ENCODE results near the gene TGFBR2. TPM values are rescaled to one million over a fixed set of nuclear protein-coding genes. Genes with fewer than 3 reads are reported as not detected.

TGFBR2 gene
- total RNA-seq, 2 experiments from 2014 or later = 45.5 to 46.6 TPM

DNA sequence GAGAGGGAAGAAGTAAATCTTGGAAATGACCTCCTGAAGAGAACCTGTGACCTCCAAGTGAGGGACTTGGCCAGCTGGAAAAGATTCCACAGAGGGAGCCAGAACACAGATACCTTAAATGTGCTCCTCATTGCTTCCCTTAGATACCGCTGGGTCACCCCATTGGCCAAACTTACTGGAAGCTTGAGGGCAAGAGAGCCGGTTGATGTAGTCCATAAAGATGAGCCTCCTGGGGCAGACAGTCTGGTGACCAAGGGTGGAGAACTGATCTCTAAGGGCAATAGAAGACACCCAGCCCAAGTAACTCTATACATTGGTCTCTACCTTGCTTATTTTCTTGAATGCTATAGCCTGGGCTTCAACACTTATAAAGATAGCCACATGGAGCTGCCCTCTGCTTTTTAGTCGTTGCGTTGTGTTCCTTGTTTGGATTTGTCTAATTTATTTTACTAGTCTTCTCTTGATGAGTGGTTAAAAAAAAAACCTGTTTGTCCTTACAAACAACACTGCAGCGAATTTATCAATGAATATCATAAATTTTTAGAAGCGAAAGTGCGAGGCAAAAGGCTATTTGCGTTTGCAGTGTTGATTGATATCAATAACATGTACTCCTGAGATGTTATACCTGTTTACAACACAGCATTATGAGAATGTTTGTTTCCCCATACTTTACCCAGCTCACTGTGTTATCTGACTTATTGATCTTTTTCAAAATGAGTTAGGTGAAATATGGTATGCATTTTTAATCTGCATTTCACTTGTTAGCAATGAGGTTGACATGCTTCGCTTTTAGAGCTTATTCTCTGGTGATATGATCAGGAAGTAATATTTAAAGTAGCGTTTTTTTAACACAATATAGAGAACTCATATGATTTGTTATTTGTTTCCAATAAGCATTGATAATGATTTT, 31.2 kb downstream of the TGFBR2 start:
- Mint-ChIP-seq H3K36me3 (ENCODE audit: low read depth) (peaks cover 64% of the 10 kb centered on the region), H3K27ac (peak overlapping the region; percentile 97), H3K4me3 (peak overlapping the region; percentile 50), H3K9me3 (ENCODE audit: low read depth) (no peaks in the 10 kb centered on the region), H3K4me1 (peaks cover 96% of the 10 kb centered on the region), H3K27me3 (no peaks in the 10 kb centered on the region)
- ChIA-PET POLR2A (interaction anchor here (0.6 to 1.3 kb wide), 4 partner anchors 17 to 31 kb away, joined by 3 to 8 read pairs (median 6); no protein-coding TSS in a partner anchor), CTCF (interaction anchor here (0.7 to 1.6 kb wide), 9 partner anchors 9 to 318 kb away, joined by 3 to 5 read pairs (median 4); partner anchors contain the start of gene TGFBR2)
- ATAC-seq (no peak), DNase-seq (no peak)
- intact Hi-C loops (cut with DNase I, micrococcal nuclease) = loop anchor here in 1 of 2 experiments (10.0 kb wide), 1 partner anchor 437 kb away; no protein-coding TSS in a partner anchor

DNA sequence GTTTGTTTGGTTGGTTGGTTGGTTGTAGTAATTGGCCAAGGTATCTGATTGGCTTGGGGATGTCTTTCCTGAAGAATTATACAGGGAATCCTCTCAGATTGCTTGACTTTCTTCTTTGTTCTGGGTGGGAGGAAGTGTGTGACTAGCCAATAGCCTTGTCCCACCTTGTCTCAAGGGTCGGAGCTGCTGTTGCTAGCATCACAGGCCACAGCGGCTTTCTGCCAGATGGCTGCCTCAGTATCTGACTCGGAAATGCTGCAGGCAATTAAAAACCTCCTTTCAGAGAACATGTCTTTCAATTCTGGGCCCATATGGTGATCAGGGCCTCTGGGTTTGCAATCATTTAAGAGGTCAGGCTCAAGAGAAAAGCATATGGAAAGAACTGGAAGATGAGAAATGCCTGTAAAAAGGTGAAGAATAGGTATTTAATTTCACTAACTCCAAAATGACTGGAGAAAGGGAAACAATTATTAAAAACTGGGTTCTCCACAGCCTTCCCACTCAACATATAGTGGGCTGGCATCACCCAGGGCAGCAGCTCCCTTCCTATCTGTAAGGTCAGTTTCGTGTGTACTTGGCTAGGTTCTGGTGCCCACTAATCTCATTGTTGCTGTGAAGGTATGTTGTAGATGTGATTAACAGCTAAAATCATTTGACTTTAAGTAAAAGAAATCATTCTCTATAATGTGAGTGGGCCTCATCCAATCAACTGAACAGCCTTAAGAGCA, 32.4 kb downstream of the TGFBR2 start:
- DNase-seq (no peak), ATAC-seq (no peak)
- ChIA-PET POLR2A (interaction anchor here (0.7 to 1.8 kb wide), 3 partner anchors 23 to 321 kb away, joined by 3 to 7 read pairs (median 6); no protein-coding TSS in a partner anchor), CTCF (interaction anchor here (0.6 to 1.6 kb wide), 7 partner anchors 16 to 47 kb away, joined by 3 to 5 read pairs (median 3); no protein-coding TSS in a partner anchor)
- Mint-ChIP-seq H3K27me3 (no peaks in the 10 kb centered on the region), H3K27ac (peak overlapping the region; percentile 97), H3K36me3 (ENCODE audit: low read depth) (peaks cover 62% of the 10 kb centered on the region), H3K9me3 (ENCODE audit: low read depth) (no peaks in the 10 kb centered on the region), H3K4me3 (peak overlapping the region; percentile 50), H3K4me1 (peaks cover 95% of the 10 kb centered on the region)
- intact Hi-C loops (cut with DNase I, micrococcal nuclease) = loop anchor here in 1 of 2 experiments (10.0 kb wide), 1 partner anchor 436 kb away; no protein-coding TSS in a partner anchor

DNA sequence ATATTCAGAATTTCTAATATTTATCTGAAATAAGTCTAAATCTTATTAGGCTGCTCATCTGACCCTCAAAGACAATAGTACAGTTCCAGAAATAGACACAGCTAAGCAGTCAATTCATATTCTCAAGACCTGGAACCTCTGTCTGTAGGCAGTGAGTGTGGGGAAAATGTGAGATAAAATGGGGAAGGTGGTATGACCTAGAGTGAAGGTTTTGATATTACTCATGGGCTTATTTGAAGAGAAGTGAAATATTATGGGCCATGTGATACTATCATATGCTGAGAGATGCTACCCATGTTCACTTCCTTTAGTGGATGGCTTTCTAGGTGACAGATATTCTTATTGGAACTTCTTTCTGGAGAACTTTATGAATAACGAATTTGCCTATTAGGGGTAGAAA, 33.5 kb downstream of the TGFBR2 start:
- peak overlapping the region; percentile 39 for H3K4me3 Mint-ChIP-seq
- ATAC-seq = peak; percentile 70
- ChIA-PET CTCF (interaction anchor here (1.0 to 1.6 kb wide), 4 partner anchors 25 to 46 kb away, joined by 3 to 4 read pairs (median 4); no protein-coding TSS in a partner anchor), POLR2A (interaction anchor here (0.5 to 1.8 kb wide), 3 partner anchors 18 to 24 kb away, joined by 3 to 6 read pairs (median 5); no protein-coding TSS in a partner anchor)
- no peaks in the 10 kb centered on the region for H3K27me3 Mint-ChIP-seq
- H3K36me3 Mint-ChIP-seq (ENCODE audit: low read depth) = peaks cover 54% of the 10 kb centered on the region
- H3K27ac Mint-ChIP-seq = peak overlapping the region; percentile 97
- peaks cover 95% of the 10 kb centered on the region for H3K4me1 Mint-ChIP-seq
- DNase-seq = no peak
- H3K9me3 Mint-ChIP-seq (ENCODE audit: low read depth) = no peaks in the 10 kb centered on the region
- intact Hi-C loops (cut with DNase I, micrococcal nuclease) = loop anchor here (1.0 to 10.0 kb wide), 7 partner anchors 9 to 892 kb away; partner anchors contain the start of genes STT3B (in 1 of the 2) and TGFBR2 (in 1 of the 2)

DNA sequence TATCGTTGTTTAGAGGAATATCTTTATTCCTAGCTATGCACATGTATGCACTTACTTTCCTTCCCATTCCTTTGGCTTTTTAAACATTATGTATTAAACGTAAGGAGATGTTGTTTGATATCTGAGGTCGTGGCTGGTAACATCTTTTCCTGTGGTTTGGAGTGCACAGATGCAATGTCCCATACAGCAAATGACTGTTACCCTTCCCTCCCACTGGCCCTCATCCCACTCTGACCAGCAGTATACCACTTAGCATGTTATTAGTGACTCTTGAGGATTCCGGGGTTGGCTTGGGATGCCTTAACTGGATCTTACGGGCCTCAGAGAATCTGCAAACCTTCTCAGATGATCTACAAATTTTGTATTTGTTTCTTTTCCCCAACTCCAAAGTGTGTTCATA, 34.5 kb downstream of the TGFBR2 start:
- peak overlapping the region; percentile 40 for H3K4me3 Mint-ChIP-seq
- ATAC-seq (no peak), DNase-seq (no peak)
- H3K4me1 Mint-ChIP-seq = peaks cover 95% of the 10 kb centered on the region
- no peaks in the 10 kb centered on the region for H3K27me3 Mint-ChIP-seq
- peak overlapping the region; percentile 97 for H3K27ac Mint-ChIP-seq
- CTCF ChIA-PET = interaction anchor here (1.6 to 3.5 kb wide), 2 partner anchors 18 to 29 kb away, joined by 3 to 14 read pairs; no protein-coding TSS in a partner anchor
- POLR2A ChIA-PET = interaction anchor here (1.8 kb wide), 1 partner anchor 25 kb away, joined by 6 read pairs; no protein-coding TSS in a partner anchor
- peaks cover 54% of the 10 kb centered on the region for H3K36me3 Mint-ChIP-seq (ENCODE audit: low read depth)
- H3K9me3 Mint-ChIP-seq (ENCODE audit: low read depth) = no peaks in the 10 kb centered on the region
- intact Hi-C loops (cut with DNase I, micrococcal nuclease) = loop anchor here (1.0 to 5.0 kb wide), 6 partner anchors 10 to 891 kb away; partner anchors contain the start of genes STT3B (in 1 of the 2) and TGFBR2 (in 1 of the 2)

DNA sequence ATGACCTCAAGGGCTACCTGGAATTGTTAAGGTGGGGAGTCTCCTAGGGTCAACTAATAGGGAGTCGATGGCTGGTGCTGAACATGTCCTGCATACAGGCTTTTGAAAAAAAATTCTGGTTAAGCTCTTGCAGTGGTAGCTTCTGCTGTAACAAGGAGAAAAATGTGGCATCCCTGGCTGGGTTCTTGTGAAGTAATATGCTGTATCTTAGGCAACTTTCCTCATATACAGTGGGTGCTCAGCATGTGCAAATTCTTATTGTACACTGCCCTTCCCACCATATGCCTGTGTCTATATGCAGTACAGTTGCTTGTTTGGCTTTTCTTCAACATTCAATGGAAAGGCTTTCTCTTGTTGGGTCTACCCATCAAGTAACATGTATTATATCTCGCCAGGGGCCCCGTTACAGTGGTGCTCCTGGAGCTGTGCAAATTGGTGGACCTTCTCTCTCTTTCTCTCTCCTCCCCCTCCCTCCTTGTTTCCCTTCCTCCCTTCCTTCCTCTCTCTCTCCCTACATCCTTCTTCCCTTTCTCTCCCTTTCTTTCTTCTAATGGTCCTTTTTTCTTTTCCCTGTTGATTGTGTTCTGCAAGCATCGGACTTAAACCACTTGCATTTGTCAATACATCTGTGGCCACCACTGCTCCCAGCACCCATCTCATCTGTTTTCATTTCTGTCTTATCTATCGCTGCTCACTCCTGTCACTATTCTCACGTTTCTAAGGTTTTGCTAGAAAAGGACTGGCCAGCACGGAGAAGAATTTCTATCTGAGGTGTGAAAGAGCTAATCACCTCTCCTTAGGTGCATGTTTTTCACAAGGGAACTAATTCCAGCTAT, 35.2 kb downstream of the TGFBR2 start:
- peak overlapping the region; percentile 40 for H3K4me3 Mint-ChIP-seq
- CTCF ChIA-PET = interaction anchor here (0.8 to 3.5 kb wide), 11 partner anchors 12 to 110 kb away, joined by 3 to 14 read pairs (median 4); partner anchors contain the start of gene TGFBR2
- ATAC-seq (no peak), DNase-seq (no peak)
- peaks cover 96% of the 10 kb centered on the region for H3K4me1 Mint-ChIP-seq
- peak overlapping the region; percentile 97 for H3K27ac Mint-ChIP-seq
- H3K9me3 Mint-ChIP-seq (ENCODE audit: low read depth) = no peaks in the 10 kb centered on the region
- no peaks in the 10 kb centered on the region for H3K27me3 Mint-ChIP-seq
- POLR2A ChIA-PET = interaction anchor here (2.0 kb wide), 1 partner anchor 34 kb away, joined by 6 read pairs; no protein-coding TSS in a partner anchor
- intact Hi-C loops (cut with DNase I, micrococcal nuclease) = loop anchor here (5.0 kb wide), 2 partner anchors 34 to 891 kb away; partner anchors contain the start of genes STT3B (in 1 of the 2) and TGFBR2 (in 1 of the 2)
- peaks cover 56% of the 10 kb centered on the region for H3K36me3 Mint-ChIP-seq (ENCODE audit: low read depth)

DNA sequence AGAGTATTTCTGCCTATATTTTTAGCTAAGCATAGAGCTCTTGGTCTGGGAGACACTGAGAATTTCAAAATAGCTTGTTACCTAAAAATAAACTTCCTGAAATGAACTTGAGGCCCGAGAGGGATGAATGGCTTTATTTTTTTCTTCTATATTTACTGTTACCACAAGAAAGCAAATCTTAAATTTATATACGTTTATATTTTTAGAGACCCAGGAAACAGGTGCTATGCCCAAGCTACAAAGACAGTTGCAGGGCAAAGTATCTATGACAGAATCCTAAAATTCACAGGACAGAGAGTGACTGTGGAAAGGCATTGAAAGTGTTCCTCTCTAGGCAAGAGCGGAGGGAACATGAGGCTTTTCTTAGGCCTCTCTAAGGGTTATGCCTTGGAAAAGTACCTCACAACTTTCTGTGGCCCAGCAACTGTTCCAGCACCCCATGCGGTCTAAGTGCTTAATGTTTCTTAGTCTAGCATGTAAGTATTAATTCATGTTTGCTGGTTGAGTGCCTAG, 36.5 kb downstream of the TGFBR2 start:
- ATAC-seq (no peak), DNase-seq (no peak)
- no peaks in the 10 kb centered on the region for H3K27me3 Mint-ChIP-seq
- H3K4me3 Mint-ChIP-seq = no peak overlapping the region
- ChIA-PET POLR2A (interaction anchor here (0.6 to 2.7 kb wide), 4 partner anchors 13 to 41 kb away, joined by 3 to 13 read pairs (median 6); no protein-coding TSS in a partner anchor), CTCF (interaction anchor here (0.9 to 3.5 kb wide), 8 partner anchors 10 to 36 kb away, joined by 3 to 14 read pairs (median 4); partner anchors contain the start of gene TGFBR2)
- intact Hi-C loops (cut with DNase I, micrococcal nuclease) = loop anchor here (5.0 kb wide), 2 partner anchors 36 to 889 kb away; partner anchors contain the start of genes STT3B (in 1 of the 2) and TGFBR2 (in 1 of the 2)
- H3K36me3 Mint-ChIP-seq (ENCODE audit: low read depth) = peaks cover 55% of the 10 kb centered on the region
- H3K9me3 Mint-ChIP-seq (ENCODE audit: low read depth) = no peaks in the 10 kb centered on the region
- peak overlapping the region; percentile 94 for H3K27ac Mint-ChIP-seq
- peaks cover 94% of the 10 kb centered on the region for H3K4me1 Mint-ChIP-seq

DNA sequence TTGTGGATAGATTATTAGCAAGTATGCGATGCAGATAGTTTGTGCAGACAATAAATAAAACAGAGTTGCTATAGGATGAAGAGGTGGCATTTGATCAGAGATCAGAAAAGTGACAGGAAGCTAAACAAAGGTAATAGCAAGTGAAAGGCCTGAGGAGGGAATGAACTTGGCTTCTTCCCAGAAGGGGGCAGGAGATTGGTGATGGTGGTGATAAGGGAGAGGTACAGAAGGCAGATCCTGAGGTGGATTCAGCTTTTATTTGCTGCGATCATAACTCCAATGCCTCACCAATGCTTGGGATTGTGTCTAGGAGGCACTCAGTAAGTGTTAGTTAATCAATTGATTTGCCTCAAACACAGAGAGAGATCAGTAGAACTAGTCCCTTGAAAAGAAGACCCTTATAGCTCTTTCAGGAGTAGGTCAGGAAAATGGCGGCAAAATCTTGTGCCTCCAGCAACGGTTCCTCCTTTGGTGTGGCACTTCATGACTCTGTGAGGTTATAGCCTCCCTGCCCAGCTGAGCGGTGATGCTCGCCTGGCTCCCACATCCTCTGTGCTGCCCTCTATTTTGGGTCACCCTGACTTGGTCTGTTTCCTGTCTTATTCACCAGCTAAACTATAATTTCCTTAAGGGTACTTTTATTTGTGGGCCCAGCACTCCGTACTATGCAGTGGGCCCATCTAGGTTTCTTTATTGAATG, 37.5 kb downstream of the TGFBR2 start:
- POLR2A ChIA-PET = interaction anchor here (0.6 to 2.7 kb wide), 4 partner anchors 12 to 1792 kb away, joined by 3 to 13 read pairs (median 5); no protein-coding TSS in a partner anchor
- H3K4me1 Mint-ChIP-seq = peaks cover 94% of the 10 kb centered on the region
- H3K4me3 Mint-ChIP-seq = peak overlapping the region; percentile 58
- peak; percentile 79 for DNase-seq
- CTCF ChIA-PET = interaction anchor here (0.8 to 3.5 kb wide), 12 partner anchors 9 to 48 kb away, joined by 3 to 14 read pairs (median 5); no protein-coding TSS in a partner anchor
- intact Hi-C loops (cut with DNase I, micrococcal nuclease) = loop anchor here (1.0 to 5.0 kb wide), 6 partner anchors 11 to 888 kb away; partner anchors contain the start of genes STT3B (in 1 of the 2) and TGFBR2 (in 1 of the 2)
- no peaks in the 10 kb centered on the region for H3K27me3 Mint-ChIP-seq
- no peaks in the 10 kb centered on the region for H3K9me3 Mint-ChIP-seq (ENCODE audit: low read depth)
- H3K27ac Mint-ChIP-seq = peak overlapping the region; percentile 94
- peaks cover 59% of the 10 kb centered on the region for H3K36me3 Mint-ChIP-seq (ENCODE audit: low read depth)
- peak; percentile 52 for ATAC-seq

DNA sequence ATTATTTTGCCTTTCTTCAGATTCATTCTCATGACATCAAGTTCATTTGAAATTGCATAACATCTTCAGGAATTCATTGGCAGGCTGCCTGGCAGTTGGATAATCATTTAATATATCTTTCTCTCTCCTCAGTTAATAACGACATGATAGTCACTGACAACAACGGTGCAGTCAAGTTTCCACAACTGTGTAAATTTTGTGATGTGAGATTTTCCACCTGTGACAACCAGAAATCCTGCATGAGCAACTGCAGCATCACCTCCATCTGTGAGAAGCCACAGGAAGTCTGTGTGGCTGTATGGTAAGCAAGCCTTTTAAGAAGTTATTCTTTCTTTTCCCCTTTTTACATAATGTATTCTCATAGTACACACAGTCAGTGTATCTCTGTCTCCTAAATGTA, 38.2 kb downstream of the TGFBR2 start:
- Mint-ChIP-seq H3K9me3 (ENCODE audit: low read depth) (no peaks in the 10 kb centered on the region), H3K4me3 (peak overlapping the region; percentile 58), H3K36me3 (ENCODE audit: low read depth) (peaks cover 64% of the 10 kb centered on the region), H3K27me3 (no peaks in the 10 kb centered on the region), H3K4me1 (peaks cover 94% of the 10 kb centered on the region), H3K27ac (peak overlapping the region; percentile 94)
- intact Hi-C loops (cut with DNase I, micrococcal nuclease) = loop anchor here (1.0 to 5.0 kb wide), 6 partner anchors 11 to 888 kb away; partner anchors contain the start of genes STT3B (in 1 of the 2) and TGFBR2 (in 1 of the 2)
- peak; percentile 74 for DNase-seq
- POLR2A ChIA-PET = interaction anchor here (0.6 to 2.7 kb wide), 9 partner anchors 11 to 1791 kb away, joined by 3 to 13 read pairs (median 4); no protein-coding TSS in a partner anchor
- CTCF ChIA-PET = interaction anchor here (0.6 to 1.5 kb wide), 11 partner anchors 8 to 47 kb away, joined by 3 to 11 read pairs (median 5); no protein-coding TSS in a partner anchor
- ATAC-seq = peak; percentile 62

DNA sequence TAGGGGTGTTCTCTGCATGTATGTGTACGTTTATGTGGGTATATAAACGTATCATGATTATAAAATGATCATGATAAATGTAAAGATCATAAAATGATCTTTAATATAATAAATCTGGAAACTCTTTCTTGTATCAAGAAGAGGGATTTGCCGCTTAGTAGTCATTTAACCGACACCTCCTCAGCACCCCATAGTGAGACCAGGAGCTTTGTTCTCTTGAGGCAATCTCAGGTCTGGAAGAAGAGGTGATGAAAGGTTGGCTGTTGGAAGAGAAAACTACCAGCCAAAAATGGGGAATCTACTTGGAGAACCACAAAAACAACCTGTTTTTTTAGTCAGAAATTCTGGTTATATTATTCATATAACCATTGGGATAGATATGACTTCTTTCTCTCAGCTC, 38.7 kb downstream of the TGFBR2 start:
- H3K9me3 Mint-ChIP-seq (ENCODE audit: low read depth) = no peaks in the 10 kb centered on the region
- ATAC-seq (peak; percentile 16), DNase-seq (no peak)
- H3K27ac Mint-ChIP-seq = peak overlapping the region; percentile 94
- CTCF ChIA-PET = interaction anchor here (0.6 to 1.7 kb wide), 5 partner anchors 10 to 105 kb away, joined by 3 to 11 read pairs (median 5); no protein-coding TSS in a partner anchor
- peaks cover 67% of the 10 kb centered on the region for H3K36me3 Mint-ChIP-seq (ENCODE audit: low read depth)
- no peaks in the 10 kb centered on the region for H3K27me3 Mint-ChIP-seq
- H3K4me3 Mint-ChIP-seq = peak overlapping the region; percentile 58
- H3K4me1 Mint-ChIP-seq = peaks cover 94% of the 10 kb centered on the region
- POLR2A ChIA-PET = interaction anchor here (0.6 to 2.7 kb wide), 7 partner anchors 11 to 149 kb away, joined by 3 to 13 read pairs (median 4); no protein-coding TSS in a partner anchor
- intact Hi-C loops (cut with DNase I, micrococcal nuclease) = loop anchor here in 1 of 2 experiments (2.0 kb wide), 1 partner anchor 14 kb away; no protein-coding TSS in a partner anchor

Measured in activated CD4-positive, alpha-beta T cell treated with anti-CD3 and anti-CD28 coated beads for 36 hours (primary cell).